ENCODE results near the gene SMAD9. TPM values are rescaled to one million over a fixed set of nuclear protein-coding genes. Genes with fewer than 3 reads are reported as not detected.

Gene SMAD9
- 4.5 TPM for total RNA-seq
- long read RNA-seq, partial matches to known transcripts, result 1 of 5 reads
- long read RNA-seq, other reads (novel, unspliced or antisense), result 4 of 5 reads

DNA sequence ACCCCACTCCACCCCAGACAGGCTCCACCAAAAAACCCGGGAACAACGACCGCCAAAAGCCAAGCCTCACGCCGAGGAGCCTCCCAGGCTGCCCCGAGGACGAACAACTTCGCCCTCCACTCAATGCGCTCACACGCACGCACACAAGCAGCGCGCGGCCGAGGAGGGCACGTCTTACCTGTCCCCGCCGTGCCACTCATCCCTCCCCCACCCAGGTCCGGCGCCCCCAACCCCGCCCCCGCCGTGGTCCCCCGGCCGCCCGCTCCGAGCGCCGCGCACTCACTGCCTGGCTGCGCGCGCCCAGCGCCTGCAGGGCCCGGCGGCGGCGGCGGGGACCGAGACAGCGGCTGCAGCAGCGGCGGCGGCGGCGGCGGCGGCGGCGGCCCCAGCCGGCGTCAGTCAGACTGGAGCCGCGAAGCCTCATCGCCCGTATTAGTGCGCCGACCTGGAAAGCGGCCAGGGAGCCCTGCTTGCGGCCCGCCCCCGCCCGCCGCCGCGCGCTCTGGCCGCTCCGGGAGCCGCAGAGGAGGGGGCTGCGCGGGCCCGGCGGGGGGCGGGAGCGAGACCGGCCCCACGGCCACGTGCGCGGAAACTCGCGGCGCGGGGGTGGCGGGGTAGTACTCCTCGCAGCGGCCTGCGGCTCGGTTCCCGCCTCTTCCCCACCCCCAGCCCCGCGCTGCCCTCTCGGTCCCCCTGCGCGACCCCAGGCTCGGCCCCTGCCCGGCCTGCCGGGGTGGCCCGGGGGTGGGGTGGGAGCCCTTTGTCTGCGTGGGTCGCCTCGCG, at the start of gene SMAD9:
TSS of gene SMAD9 (minus strand) at position 406 of the 783 bp plus-strand sequence. CDS start 40,549 bp downstream, outside the sequence.
- ATAC-seq (peak; percentile 81), DNase-seq (peak; percentile 90)
- intact Hi-C loops (cut with micrococcal nuclease), result no loop called here

DNA sequence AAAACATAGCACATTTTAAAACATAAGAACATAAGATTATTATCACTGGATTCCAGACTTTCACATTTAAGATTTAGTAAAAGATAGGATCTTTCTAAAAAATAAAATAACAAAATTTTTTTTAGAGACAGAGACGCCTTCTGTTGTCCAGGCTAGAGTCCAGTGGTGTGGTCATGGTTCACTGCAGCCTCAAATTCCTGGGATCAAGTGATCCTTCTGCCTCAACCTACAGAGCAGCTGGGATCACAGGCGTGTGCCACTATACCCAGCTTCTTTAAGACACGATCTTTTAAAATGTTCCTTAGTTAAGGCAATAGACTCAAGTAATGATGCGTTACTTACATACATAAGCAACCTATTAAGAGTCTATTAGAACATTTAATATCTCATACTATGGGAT, 46.4 kb upstream of the SMAD9 start:
- ATAC-seq (no peak), DNase-seq (no peak)
- intact Hi-C loops (cut with micrococcal nuclease), result no loop called here

DNA sequence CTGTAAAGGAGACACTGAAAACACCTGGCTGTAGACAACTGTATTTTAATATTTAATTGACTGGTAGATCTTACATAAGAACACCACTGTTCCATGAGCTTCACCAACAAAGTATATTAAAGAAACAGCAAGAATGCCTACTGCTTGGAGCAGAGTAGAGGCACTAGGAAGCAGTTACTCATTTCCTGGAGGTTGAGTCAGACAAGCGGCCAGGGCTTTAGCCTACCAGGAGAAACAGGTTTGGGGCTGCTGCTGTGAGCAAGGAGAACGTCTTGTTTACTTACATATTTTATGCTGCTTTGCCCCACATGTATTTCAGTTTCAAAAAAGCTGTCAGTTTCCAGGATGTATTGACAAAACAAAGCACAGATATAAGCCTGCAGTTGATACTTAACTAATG, 45.7 kb upstream of the SMAD9 start:
- no peak for ATAC-seq
- no peak for DNase-seq
- intact Hi-C loops (cut with micrococcal nuclease), result no loop called here

DNA sequence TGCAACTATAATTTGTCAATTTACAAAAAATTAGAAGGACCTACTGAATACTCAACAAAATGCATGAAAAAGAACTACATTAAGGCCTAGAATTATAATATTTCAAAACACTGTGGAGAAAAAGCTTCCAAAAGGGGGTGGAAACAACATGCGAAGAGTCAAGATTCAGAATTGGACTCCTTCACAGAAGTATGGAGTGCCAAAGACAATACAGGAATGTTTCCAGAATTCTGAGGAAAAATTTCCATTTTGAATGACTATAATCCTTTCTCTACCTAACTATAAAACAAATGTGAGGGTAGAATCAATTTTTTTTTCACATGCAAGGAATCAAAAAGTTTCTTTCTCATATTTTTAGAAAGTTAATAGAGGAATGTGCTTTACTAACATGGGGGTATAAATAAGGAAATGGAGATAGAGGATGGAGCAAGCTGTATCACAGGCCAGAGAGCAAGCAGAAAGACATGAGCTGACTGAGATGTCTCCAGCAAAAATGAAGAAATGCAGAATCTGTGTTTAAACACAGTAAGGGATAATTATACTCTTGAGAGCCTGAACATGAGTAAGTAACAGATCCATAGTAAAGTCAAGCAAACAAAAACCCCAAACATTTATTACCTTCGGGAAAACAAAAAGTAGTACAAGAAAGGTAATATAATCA, 39.5 kb upstream of the SMAD9 start:
- no peak for DNase-seq
- peak; percentile 29 for ATAC-seq
- intact Hi-C loops (cut with micrococcal nuclease), result no loop called here

DNA sequence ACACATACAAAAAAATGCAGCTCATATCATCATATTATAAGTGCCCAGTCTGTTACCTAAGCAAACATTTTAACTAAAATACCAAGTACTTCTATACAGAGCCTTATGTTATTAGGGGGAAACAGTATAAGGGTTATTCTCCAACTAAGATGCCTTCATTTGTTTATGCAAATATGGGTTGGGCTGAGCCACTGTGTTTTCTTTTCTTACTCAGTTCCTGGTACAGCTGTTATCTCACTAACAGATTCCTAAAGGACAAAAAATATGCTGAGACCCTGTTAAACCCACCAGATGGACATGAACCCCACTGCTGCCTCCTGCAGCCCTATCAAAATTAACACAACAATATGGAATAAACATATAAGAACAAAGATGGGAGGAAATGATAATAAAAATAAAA, 34.5 kb upstream of the SMAD9 start:
- intact Hi-C loops (cut with micrococcal nuclease), result no loop called here
- no peak for DNase-seq
- ATAC-seq, result no peak

DNA sequence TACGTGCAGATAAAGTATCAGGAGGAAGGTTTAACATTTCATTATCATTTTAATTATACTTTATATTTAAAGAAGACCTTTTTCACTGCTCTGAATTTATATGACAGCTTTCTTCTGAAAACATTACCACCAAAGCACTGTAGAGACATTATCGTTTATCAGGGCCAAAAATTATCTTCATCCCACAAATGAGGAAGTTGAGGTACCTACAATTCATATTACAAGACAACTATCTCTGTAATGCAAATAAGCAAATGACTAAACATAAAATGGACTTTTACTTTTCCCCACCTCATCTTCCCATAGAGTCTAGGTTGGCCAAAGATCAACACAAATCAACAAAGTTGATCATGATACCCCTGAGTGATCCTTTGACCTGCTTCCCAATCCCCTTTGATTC, 30.9 kb upstream of the SMAD9 start:
- ATAC-seq (no peak), DNase-seq (no peak)
- intact Hi-C loops (cut with micrococcal nuclease), result no loop called here

DNA sequence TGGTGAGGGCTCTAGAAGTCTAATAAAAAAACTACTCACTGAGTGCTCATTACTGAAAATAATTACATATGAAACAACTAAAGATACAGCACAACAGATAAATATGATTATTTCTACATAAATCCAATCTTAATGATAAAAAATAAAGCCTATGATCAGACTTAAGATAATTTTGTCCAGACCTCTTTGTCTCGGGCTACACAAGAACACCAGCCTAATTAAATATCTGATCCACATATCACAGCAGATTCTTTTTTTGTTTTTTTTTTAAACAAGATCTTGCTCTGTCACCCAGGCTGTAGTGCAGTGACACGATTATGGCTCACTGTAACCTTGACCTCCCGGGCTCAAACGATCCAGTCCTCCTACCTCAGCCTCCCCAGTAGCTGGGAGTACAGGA, 30.3 kb upstream of the SMAD9 start:
- no peak for DNase-seq
- ATAC-seq, result no peak
- intact Hi-C loops (cut with micrococcal nuclease), result no loop called here

DNA sequence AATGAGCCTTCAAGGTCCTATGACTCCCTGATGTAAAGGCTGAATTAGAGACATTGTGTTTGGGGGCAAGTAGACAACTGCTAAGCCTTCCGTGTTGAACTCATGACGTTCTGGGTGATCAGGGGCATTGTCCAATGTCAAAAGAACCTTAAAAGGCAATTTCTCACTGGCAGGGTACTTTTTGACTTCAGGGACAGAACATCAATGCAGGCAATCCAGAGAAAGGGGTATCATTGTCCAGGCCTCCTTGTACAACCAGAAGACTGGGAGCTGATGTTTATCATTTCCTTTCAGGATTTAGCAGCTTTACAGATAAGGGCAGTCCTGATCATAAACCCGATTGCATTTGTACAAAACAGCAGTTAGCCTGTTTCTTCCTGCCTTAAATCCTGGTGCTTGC, 25.0 kb upstream of the SMAD9 start:
- intact Hi-C loops (cut with micrococcal nuclease), result no loop called here
- no peak for DNase-seq
- no peak for ATAC-seq

DNA sequence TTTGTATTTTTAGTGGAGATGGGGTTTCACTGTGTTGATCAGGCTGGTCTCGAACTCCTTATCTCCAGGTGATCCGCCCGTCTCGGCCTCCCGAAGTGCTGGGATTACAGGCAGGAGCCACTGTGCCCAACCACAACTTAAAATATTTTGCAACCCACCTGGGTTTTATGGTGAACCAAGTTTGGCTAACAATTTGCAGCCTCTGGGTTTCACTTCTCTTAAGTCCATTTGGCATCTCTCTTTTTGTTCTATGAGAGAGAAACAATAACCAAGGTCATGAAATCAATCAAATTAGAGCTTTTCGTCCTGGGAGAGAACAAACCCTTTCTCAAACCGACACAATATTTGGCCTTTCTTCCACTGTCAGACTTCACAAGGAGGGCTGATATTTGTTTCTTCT, 5.6 kb upstream of the SMAD9 start:
- no peak for ATAC-seq
- intact Hi-C loops (cut with micrococcal nuclease), result no loop called here
- DNase-seq, result no peak

DNA sequence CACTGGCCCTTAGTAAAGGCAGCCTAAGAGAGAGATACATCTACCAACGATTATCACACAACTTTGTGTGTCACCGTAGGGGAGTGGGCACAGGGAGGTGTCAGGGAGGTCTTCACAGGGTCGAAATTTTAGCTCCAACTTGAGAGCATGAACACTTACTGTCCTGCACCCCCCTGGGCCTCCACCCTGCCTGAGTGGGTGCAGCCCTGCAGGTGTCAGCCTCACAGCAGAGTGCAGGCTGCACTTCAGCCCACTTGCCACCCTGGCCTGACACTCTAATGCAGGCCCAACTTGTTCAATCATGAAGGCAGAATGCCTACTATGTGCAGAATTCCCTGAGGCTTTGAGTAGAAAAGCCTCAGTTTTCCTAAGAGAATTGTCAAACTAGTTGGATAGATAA, 4.0 kb upstream of the SMAD9 start:
- intact Hi-C loops (cut with micrococcal nuclease), result no loop called here
- DNase-seq (no peak), ATAC-seq (no peak)

DNA sequence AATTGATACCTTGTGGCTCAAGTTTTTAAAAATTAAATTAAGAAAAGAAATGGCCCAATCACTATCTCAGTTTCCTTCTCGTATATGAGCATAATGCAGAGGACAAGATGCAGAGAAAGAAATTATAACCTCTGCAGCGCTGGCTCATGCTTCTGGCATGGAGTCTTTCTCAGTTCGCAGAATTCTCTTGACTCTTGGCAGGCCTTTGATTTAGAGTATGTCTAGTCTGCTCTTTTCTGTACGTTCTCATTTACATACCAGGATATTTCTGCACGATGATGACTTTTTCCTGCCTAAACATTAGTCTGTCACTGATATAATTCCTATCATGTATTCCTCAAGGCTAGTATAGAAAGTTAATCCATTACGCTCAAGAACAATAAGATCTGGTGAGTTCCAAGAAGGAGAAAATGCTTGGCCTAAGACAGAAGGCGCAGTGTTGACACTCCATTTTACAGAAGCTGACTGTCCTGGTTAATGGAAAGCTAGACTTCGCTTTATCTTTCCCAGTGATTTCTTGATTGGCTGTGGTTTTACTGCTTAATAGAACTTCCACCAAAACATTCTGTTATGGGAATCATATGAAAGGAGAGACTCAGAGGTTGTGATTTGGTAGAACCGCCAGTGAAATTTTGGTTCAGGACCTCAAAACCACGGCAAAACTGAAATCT, 1.7 kb upstream of the SMAD9 start:
- no peak for ATAC-seq
- intact Hi-C loops (cut with micrococcal nuclease), result no loop called here
- DNase-seq, result no peak

DNA sequence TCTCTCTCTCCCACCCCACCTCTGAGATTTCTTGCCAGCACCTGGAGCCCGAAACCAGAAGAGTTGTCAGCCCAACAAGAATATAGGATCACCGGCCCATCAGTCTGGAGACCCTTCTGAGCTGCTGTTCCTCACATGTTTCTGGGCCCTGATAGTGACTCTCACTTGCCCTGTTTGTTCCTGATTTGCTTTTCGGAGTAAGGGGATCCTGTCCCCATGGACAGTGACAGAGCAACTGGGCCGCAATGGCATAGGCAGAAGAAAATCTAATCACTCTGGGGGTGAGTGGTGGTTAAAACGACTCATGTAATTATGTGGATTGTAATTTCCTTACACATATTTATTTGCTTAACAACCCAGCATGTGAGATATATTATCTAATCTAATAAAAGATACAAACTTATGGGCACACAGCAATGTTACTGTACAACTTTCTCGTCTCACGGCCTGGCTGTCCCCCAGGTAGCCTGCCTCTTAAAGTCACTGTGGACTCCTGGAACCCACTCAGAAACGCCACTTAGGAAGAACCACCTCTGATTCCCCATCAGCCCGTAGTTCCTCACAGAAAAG, 663 bp upstream of the SMAD9 start:
- intact Hi-C loops (cut with micrococcal nuclease), result no loop called here
- ATAC-seq (no peak), DNase-seq (no peak)

DNA sequence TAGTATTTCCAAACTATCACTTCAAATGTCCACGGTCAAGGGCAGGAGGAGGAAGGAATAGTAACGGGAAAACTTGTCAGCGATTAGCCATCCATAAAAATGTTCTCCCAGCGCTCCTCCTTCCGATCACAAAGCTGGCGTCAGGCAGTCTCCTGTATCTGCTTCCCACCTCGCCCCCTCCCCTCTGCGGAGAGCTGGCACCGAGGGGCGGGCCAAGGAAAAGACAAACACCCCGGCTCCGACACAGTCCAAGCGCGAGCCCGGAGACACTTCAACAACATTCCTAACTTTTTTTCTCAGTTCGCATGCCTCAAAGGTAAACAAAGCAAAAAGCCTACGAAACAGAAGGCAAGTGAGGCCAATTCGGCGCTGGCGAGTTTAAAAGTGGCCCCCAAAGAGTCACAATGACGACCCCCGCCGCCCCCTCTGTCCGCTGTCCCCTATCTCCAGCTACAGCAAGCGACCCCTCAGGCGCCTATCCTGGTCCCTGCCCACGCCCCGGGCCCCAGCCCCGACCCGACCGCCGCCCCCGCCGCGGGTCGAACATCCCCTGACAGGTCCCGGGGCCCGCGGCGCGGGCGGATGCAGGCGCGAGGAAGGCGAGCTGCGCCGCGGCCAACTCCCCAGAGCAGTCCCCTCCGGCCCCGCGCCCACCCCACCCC, 736 bp downstream of the SMAD9 start:
- DNase-seq, result peak; percentile 50
- peak; percentile 61 for ATAC-seq
- intact Hi-C loops (cut with micrococcal nuclease), result no loop called here

DNA sequence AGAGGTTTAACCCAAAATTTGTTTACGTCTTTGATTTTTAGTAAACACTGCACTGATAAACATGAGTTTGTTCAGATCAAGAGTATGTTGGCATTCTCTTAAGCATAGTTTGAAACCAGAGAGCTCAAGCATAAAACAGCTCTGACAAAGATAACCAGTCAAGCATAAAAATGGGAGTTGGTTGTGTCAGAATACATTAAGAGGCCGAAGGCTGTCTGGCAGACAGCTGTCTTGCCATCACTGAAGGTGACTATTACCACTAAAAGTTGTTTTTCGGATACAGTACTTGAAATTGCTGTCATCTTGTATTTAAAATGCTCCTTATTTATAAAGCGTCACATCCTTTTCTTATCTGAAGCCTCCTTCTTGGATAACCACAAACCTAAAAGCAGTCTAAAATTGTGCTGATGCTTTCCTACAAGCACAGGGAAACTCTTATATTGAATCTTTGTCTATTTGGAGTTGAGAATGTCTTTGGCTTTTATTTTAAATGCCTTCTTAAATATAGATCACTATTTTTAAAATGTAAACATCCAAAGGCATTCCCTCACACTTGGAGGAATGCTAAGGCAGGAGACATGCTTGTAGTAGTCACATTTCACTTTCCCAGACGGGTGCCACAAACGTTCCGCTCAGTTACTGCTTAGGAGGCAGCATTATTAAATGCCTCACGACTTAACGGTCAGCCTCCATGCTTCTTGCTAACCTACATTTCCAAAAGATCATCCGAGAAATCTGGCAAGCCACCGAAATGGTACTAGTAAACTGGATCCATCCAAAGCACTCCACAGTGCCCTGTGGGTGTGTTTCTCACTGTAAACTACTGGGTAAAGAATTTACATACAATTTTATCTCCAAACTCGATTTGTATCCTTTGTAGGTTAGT, 1.5 kb downstream of the SMAD9 start:
- ATAC-seq (no peak), DNase-seq (no peak)
- intact Hi-C loops (cut with micrococcal nuclease), result no loop called here

DNA sequence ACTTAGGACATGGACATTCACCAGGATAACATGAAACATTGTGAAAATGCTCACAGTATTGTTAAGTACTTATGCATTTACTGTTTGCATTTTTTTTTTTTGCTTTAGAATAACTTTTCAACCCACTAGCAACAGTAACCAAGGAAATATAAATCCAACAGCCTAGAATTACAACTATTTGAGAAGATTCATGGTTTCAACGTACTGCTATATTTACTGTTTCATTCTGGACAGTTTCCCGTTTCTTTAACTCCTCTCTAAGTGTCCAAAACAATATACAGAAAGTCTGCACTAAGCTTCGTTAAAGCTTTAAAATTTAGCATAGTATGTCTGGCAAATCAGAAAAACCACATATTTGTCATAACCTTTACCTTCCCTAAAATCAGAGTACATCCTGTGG, 2.7 kb downstream of the SMAD9 start:
- intact Hi-C loops (cut with micrococcal nuclease), result no loop called here
- no peak for ATAC-seq

DNA sequence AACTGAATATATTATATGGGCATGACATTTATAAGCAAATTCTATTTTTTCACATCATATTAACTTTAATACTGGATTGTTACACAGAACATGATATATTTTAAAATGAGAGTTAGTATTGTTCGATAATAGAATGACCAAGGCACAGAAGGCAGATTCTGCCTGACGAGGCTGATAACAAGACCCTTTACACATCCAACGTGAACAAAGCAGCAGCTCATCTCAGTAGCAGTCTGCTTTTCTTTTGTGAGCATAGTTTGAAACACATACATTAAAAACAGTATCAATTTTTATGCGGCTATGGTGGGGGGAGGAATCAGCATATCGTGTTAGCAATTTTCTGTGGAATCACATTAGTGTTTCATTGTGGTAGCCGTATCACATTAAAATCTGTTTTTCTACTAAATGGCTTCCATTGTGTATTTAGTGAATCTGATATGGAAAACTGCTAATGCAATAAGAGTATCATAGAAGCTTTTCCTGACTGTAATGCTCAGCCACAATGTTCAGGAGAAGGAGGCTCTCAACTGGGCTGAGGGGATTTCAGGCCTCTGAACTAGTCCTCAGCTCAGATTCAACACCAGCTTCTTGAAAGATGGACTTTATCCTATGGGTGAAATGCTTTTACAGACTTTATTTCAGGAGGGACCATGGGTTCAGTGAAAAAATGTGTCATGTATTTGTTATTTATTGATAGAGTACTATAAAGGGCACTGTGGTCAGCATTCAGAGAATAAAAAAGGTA, 4.0 kb downstream of the SMAD9 start:
- intact Hi-C loops (cut with micrococcal nuclease), result no loop called here
- DNase-seq (no peak), ATAC-seq (no peak)

More for the DNA sequence above, 2.7 kb downstream of the SMAD9 start:
- no peak for DNase-seq

DNA sequence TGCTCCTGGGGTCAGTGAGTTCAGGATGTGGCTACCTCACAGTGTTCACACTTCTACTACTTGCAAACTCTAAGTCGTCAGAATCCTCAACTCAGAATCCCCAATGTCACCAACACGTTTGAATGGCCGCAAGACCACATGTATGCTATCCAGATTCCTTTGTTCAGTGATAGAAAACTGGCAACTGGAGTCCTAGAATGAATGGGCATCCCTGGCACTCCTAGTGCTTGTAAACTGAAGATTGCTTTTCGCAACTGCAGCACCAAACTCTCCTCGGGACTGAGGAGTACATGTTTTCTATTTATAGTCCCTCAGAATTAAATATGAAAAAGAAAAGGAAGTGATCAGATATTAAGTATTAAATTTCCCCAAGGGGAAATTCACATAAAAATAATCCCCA, 4.9 kb downstream of the SMAD9 start:
- intact Hi-C loops (cut with micrococcal nuclease), result no loop called here
- ATAC-seq (no peak), DNase-seq (no peak)

DNA sequence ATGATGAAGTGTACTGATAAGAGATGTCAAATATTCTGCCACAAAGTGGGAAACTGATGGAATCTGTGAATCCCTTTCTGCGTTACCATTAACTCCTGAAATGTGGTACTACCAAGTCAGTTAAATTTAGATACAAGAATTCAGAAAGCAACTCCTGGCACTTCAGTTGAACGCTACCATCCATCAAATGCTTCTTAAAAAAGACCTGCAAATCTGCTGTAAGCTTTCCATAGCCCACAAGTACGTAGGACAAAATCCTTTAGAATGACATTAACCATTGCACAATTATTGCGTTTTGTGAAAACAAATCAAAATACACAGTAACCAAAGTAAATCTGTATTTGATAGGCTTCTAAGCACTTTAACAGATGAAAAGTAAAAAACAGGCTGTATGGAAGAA, 5.4 kb downstream of the SMAD9 start:
- intact Hi-C loops (cut with micrococcal nuclease), result no loop called here
- DNase-seq, result no peak
- no peak for ATAC-seq

All from left ventricle myocardium superior (tissue), 1 donor.